ENCODE measurements around the gene SULT4A1.

The SULT4A1 gene

GRCh38 chr22:43838161-43838560 lies 24.2 kb downstream of the SULT4A1 start:
- no peaks in the 10 kb centered on the region for H3F3A ChIP-seq (ENCODE audit: insufficient read depth, low read length)
- H3K4me2 ChIP-seq (ENCODE audit: low read depth, low read length) = no peak overlapping the region
- H3K36me3 ChIP-seq (replicated peaks; ENCODE audit: insufficient read depth, low read length) = no peaks in the 10 kb centered on the region
- H3K4me3 ChIP-seq (ENCODE audit: low read length) = no peak overlapping the region
- no peak overlapping the region for H3K27ac ChIP-seq (ENCODE audit: low read length)
- no peak overlapping the region for H2AFZ ChIP-seq (ENCODE audit: low read length)
- H3K79me2 ChIP-seq (ENCODE audit: low read length) = no peaks in the 10 kb centered on the region
- no peaks in the 10 kb centered on the region for H4K20me1 ChIP-seq (ENCODE audit: insufficient read depth, low read length)
- TF ChIP-seq, protein P1, sequence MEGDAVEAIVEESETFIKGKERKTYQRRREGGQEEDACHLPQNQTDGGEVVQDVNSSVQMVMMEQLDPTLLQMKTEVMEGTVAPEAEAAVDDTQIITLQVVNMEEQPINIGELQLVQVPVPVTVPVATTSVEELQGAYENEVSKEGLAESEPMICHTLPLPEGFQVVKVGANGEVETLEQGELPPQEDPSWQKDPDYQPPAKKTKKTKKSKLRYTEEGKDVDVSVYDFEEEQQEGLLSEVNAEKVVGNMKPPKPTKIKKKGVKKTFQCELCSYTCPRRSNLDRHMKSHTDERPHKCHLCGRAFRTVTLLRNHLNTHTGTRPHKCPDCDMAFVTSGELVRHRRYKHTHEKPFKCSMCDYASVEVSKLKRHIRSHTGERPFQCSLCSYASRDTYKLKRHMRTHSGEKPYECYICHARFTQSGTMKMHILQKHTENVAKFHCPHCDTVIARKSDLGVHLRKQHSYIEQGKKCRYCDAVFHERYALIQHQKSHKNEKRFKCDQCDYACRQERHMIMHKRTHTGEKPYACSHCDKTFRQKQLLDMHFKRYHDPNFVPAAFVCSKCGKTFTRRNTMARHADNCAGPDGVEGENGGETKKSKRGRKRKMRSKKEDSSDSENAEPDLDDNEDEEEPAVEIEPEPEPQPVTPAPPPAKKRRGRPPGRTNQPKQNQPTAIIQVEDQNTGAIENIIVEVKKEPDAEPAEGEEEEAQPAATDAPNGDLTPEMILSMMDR (IDR thresholded peaks at IDR 0.05; ENCODE audit: low read length) = no peak
- TF ChIP-seq EZH2 (optimal IDR thresholded peaks at IDR 0.05; ENCODE audit: low read depth, low read length) (no peak), EZH2phosphoT487 (IDR thresholded peaks at IDR 0.05; ENCODE audit: low read length) (no peak)
- H3K9ac ChIP-seq (ENCODE audit: low read length) = no peak overlapping the region
- H3K27me3 ChIP-seq (replicated peaks; ENCODE audit: insufficient read depth, low read length) = peaks cover 81% of the 10 kb centered on the region
- H3K9me2 ChIP-seq (replicated peaks; ENCODE audit: insufficient read depth, low read length) = no peaks in the 10 kb centered on the region
- no peak for DNase-seq
- no peaks in the 10 kb centered on the region for H3K4me1 ChIP-seq (ENCODE audit: low read length)
- H3K9me3 ChIP-seq (replicated peaks; ENCODE audit: insufficient read depth, low read length) = no peaks in the 10 kb centered on the region

DNA sequence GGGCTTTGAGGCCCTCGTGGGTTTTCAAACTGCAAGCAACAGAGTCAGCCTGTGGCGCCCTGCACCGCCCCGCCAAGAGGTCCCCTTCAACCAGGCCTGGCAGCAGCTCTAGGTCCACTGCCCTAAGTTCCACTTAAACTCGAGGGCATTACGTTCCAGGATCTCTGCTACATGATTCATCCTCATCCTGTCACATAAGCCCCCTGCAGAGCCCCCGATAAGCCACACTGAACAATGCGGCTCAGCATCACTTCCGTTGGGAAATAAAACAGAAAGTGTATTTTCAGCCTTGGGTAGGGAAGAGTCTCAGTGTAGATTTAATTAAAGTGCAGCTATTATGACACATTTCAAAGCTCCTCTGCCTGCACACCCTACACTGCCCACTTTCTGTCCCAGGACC lies 24.6 kb downstream of the SULT4A1 start:
- no peaks in the 10 kb centered on the region for H3F3A ChIP-seq (ENCODE audit: insufficient read depth, low read length)
- H4K20me1 ChIP-seq (ENCODE audit: insufficient read depth, low read length) = no peaks in the 10 kb centered on the region
- TF ChIP-seq EZH2phosphoT487 (IDR thresholded peaks at IDR 0.05; ENCODE audit: low read length) (no peak), EZH2 (optimal IDR thresholded peaks at IDR 0.05; ENCODE audit: low read depth, low read length) (no peak)
- TF ChIP-seq, protein P1 (IDR thresholded peaks at IDR 0.05; ENCODE audit: low read length) = no peak
- H3K9me3 ChIP-seq (replicated peaks; ENCODE audit: insufficient read depth, low read length) = no peaks in the 10 kb centered on the region
- no peak overlapping the region for H3K4me2 ChIP-seq (ENCODE audit: low read depth, low read length)
- H3K27me3 ChIP-seq (replicated peaks; ENCODE audit: insufficient read depth, low read length) = peaks cover 81% of the 10 kb centered on the region
- no peak overlapping the region for H3K27ac ChIP-seq (ENCODE audit: low read length)
- H3K9me2 ChIP-seq (replicated peaks; ENCODE audit: insufficient read depth, low read length) = no peaks in the 10 kb centered on the region
- H3K79me2 ChIP-seq (ENCODE audit: low read length) = no peaks in the 10 kb centered on the region
- no peak overlapping the region for H3K4me3 ChIP-seq (ENCODE audit: low read length)
- no peak for DNase-seq
- H3K36me3 ChIP-seq (replicated peaks; ENCODE audit: insufficient read depth, low read length) = no peaks in the 10 kb centered on the region
- no peak overlapping the region for H3K9ac ChIP-seq (ENCODE audit: low read length)
- no peaks in the 10 kb centered on the region for H3K4me1 ChIP-seq (ENCODE audit: low read length)
- no peak overlapping the region for H2AFZ ChIP-seq (ENCODE audit: low read length)

- H3K9me3 ChIP-seq (replicated peaks; ENCODE audit: insufficient read depth, low read length) = no peaks in the 10 kb centered on the region
- H3K4me3 ChIP-seq (ENCODE audit: low read length) = no peak overlapping the region
- H3K27me3 ChIP-seq (replicated peaks; ENCODE audit: insufficient read depth, low read length) = peaks cover 81% of the 10 kb centered on the region
- no peak overlapping the region for H3K9ac ChIP-seq (ENCODE audit: low read length)
- no peak for TF ChIP-seq EZH2phosphoT487 (IDR thresholded peaks at IDR 0.05; ENCODE audit: low read length)
- TF ChIP-seq, protein P1 (IDR thresholded peaks at IDR 0.05; ENCODE audit: low read length) = no peak
- no peak for TF ChIP-seq EZH2 (optimal IDR thresholded peaks at IDR 0.05; ENCODE audit: low read depth, low read length)
- no peaks in the 10 kb centered on the region for H3F3A ChIP-seq (ENCODE audit: insufficient read depth, low read length)
- H3K79me2 ChIP-seq (ENCODE audit: low read length) = no peaks in the 10 kb centered on the region
- DNase-seq = no peak
- H4K20me1 ChIP-seq (ENCODE audit: insufficient read depth, low read length) = no peaks in the 10 kb centered on the region
- no peaks in the 10 kb centered on the region for H3K36me3 ChIP-seq (replicated peaks; ENCODE audit: insufficient read depth, low read length)
- no peak overlapping the region for H3K27ac ChIP-seq (ENCODE audit: low read length)
- no peak overlapping the region for H2AFZ ChIP-seq (ENCODE audit: low read length)
- H3K9me2 ChIP-seq (replicated peaks; ENCODE audit: insufficient read depth, low read length) = no peaks in the 10 kb centered on the region
- H3K4me2 ChIP-seq (ENCODE audit: low read depth, low read length) = no peak overlapping the region
- no peaks in the 10 kb centered on the region for H3K4me1 ChIP-seq (ENCODE audit: low read length)
Measured at GRCh38 chr22:43835736-43836135, 26.6 kb downstream of the SULT4A1 start.
